Fibroblast of villous mesenchyme (primary cell): ENCODE results near the gene HAGHL. TPM values are rescaled to one million over a fixed set of nuclear protein-coding genes. Genes with fewer than 3 reads are reported as not detected.
A peak's percentile ranks its signal among the peaks of the same experiment; 100 is the strongest.

ENCODE experiments used
- DNase-seq: peaks from one replicate; pipeline ENCODE4 v3.0.0-alpha.2; 2010; ENCODE audit warnings: low read depth
- H3K4me3 ChIP-seq: 2 replicates; pipeline ENCODE4 v1.5.1; 2011; ENCODE audit warnings: low read depth, mild to moderate bottlenecking, low read length
- CTCF ChIP-seq: IDR thresholded peaks from 2 replicates; pipeline ENCODE4 v1.5.1; 2012; ENCODE audit warnings: low read depth, mild to moderate bottlenecking, low read length; ENCODE audit not compliant: insufficient read depth
- total RNA-seq: library from RNA; depleted of rRNA; stranded (reverse); fragments of >200 nt; gene quantifications from 2 replicates; pipeline ENCODE4 v1.2.3, GENCODE V29; 2012

Gene HAGHL
- total RNA-seq: 14.7 and 21.9 TPM in 2 replicates

GRCh38 chr16:726438-727290, at the start of gene HAGHL, which contains the start of gene CCDC78:
HAGHL (plus strand) TSS chr16:727106; CDS start chr16:727510, 404 bp downstream.
CCDC78 (minus strand) TSS chr16:726443; CDS start chr16:726367, 76 bp downstream.
- peak; percentile 48 for DNase-seq
- TF ChIP-seq CTCF: no peak
- H3K4me3 ChIP-seq: peak within 1 kb of the TSS; percentile 76

GRCh38 chr16:677316-678190, 49.4 kb upstream of the HAGHL start:
- no peak for TF ChIP-seq CTCF
- no peak overlapping the region for H3K4me3 ChIP-seq
- no peak for DNase-seq

- TF ChIP-seq CTCF: no peak
- DNase-seq: no peak
These were observed 48.6 kb upstream of the HAGHL start for GRCh38 chr16:678209-678857.

GRCh38 chr16:678858-679813, 47.8 kb upstream of the HAGHL start:
- TF ChIP-seq CTCF: no peak
- peak; percentile 56 for DNase-seq
- peak overlapping the region; percentile 67 for H3K4me3 ChIP-seq

More at GRCh38 chr16:678209-678857, 48.6 kb upstream of the HAGHL start:
- H3K4me3 ChIP-seq: peak overlapping the region; percentile 67

GRCh38 chr16:679814-680624, 46.9 kb upstream of the HAGHL start, which contains the start of gene STUB1:
STUB1 (plus strand) TSS chr16:680410; CDS start chr16:680526, 116 bp downstream.
- H3K4me3 ChIP-seq: peak within 1 kb of the TSS; percentile 79
- TF ChIP-seq CTCF: no peak
- peak; percentile 93 for DNase-seq
